ENCODE results near the gene SPTLC1. TPM values are rescaled to one million over a fixed set of nuclear protein-coding genes. Genes with fewer than 3 reads are reported as not detected.

The SPTLC1 gene
- total and polyA plus RNA-seq, 2 of the 13 experiments (the other 11 are each of a cell fraction or from before 2014, with no cell fraction given), result 56.2 to 72.5 TPM

DNA sequence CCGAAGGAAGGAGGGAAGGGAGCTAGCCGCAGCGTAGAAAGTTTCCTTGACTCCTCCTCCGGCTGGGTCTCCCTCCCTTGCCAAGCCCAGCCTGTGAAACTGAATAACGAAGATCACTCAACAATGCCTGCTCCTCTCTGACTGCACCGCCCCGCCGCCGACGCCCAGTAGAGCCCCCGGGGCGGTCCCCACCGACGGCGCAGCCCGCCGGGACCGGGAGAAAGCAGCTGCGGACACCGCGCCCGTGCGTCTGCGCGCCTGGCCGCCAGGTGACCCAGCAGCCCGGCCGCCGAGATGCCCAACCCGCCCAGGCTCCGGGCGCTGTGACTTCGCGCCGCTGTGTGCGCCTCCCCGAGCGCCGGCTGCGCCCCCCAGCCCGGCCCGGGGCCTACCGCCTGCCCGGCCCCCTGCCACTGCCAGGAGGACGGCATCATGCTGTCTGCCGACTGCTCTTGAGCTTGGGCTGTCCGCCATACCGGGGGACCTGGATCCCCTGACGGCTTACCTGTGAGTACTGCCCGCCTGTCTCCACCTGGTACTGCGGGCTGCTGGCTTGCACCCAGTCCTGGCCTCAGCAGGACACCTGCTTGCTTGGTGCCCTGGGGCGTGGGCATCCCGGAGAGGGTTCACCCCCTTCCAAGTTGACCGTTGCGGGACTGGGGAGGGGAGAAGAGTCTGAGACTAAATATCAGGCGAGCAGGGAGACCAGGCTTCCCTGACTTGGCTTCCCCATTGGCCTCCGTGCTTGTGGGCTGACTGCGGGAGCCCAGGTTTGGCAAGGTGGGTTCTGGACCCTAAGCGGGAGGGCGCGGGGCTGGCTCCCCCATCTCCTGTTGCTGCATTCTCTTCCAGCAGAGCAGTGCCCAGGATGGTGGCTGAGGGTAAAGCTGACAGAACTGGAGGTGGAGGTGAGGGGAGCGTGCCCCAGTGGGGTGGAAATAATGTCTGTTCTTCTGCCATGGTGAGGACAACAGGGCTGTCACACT, 26.2 kb upstream of the SPTLC1 start:
- Histone ChIP-seq H3K4me1 (ENCODE audit: insufficient read depth, low read length) (peaks cover 48% of the 10 kb centered on the region), H3K27ac (ENCODE audit: extremely low read length, insufficient read depth, low read length) (no peak overlapping the region), H3K27me3 (ENCODE audit: control insufficient read depth in 1 of 2, insufficient read depth in 2 of 2, low read length in 2 of 2) (peaks cover 0 to 22% of the 10 kb centered on the region in 2 experiments; a peak in 4 of 5 replicates), H3K36me3 (replicated peaks in 1 of 2; ENCODE audit: control insufficient read depth in 1 of 2, insufficient read depth in 2 of 2, low read length in 2 of 2) (no peaks in the 10 kb centered on the region), H3K79me2 (ENCODE audit: insufficient read depth, low read length) (no peaks in the 10 kb centered on the region), H3K9me3 (ENCODE audit: low read length) (no peaks in the 10 kb centered on the region), H3K4me3 (replicated peaks in 1 of 3; ENCODE audit: insufficient read depth in 1 of 3, low read depth in 2 of 3, low read length in 3 of 3) (peak overlapping the region; percentile 5 to 54 (median 47); a peak in 4 of 6 replicates), H4K20me1 (ENCODE audit: insufficient read depth, low read length) (no peaks in the 10 kb centered on the region), H3K4me2 (ENCODE audit: low read depth, low read length) (peak overlapping the region; percentile 92), H2AFZ (ENCODE audit: low read length) (no peak overlapping the region), H3K9ac (ENCODE audit: insufficient read depth, low read depth, low read length) (no peak overlapping the region)
- in situ Hi-C loops (cut with HindIII; ENCODE audit: extremely low pct_ligation_motif_present, low pct_unique_long_range_greater_than_20kb), result loop anchor here (10.0 to 25.0 kb wide), 2 partner anchors 103 to 296 kb away; no protein-coding TSS in a partner anchor
- no peak for FAIRE-seq
- peak; percentile 35 for ATAC-seq
- no TSS peak for BruUV-seq (replicated peaks)
- no peak for DNase-seq (ENCODE audit: low spot score)
- ChIA-PET CTCF (ENCODE audit: low intra/inter-chr PET ratio, low total read pairs) (no interaction called here), POLR2A (interaction anchor here (1.4 kb wide), 1 partner anchor 56 kb away, joined by 3 read pairs; no protein-coding TSS in a partner anchor)
- intact Hi-C loops (cut with micrococcal nuclease; ENCODE audit: unreplicated experiment), result no loop called here
- 0 out of 2 replicates have a peak, but pooled peaks have one; percentile 26 for TF ChIP-seq ZNF766 (CRISPR knock-in tag; IDR thresholded peaks at IDR 0.05; ENCODE audit: borderline replicate concordance)
- TF ChIP-seq RBAK (CRISPR knock-in tag; IDR thresholded peaks at IDR 0.05), result no peak
- TF ChIP-seq XBP1 (CRISPR knock-in tag; IDR thresholded peaks at IDR 0.05), result no peak
- no peak for TF ChIP-seq EZH2 (conservative IDR thresholded peaks at IDR 0.05; ENCODE audit: low read depth, low read length)
- peak; percentile 96 for TF ChIP-seq ZNF777 (CRISPR knock-in tag; IDR thresholded peaks at IDR 0.05)
- TF ChIP-seq, protein P1, sequence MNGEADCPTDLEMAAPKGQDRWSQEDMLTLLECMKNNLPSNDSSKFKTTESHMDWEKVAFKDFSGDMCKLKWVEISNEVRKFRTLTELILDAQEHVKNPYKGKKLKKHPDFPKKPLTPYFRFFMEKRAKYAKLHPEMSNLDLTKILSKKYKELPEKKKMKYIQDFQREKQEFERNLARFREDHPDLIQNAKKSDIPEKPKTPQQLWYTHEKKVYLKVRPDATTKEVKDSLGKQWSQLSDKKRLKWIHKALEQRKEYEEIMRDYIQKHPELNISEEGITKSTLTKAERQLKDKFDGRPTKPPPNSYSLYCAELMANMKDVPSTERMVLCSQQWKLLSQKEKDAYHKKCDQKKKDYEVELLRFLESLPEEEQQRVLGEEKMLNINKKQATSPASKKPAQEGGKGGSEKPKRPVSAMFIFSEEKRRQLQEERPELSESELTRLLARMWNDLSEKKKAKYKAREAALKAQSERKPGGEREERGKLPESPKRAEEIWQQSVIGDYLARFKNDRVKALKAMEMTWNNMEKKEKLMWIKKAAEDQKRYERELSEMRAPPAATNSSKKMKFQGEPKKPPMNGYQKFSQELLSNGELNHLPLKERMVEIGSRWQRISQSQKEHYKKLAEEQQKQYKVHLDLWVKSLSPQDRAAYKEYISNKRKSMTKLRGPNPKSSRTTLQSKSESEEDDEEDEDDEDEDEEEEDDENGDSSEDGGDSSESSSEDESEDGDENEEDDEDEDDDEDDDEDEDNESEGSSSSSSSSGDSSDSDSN (CRISPR knock-in tag; IDR thresholded peaks at IDR 0.05), result peak; percentile 53; the same call in 1 of the 2 replicates
- TF ChIP-seq MXD1 (CRISPR knock-in tag; IDR thresholded peaks at IDR 0.05), result peak; percentile 26; the same call in 1 of the 2 replicates
- TF ChIP-seq, protein P2, sequence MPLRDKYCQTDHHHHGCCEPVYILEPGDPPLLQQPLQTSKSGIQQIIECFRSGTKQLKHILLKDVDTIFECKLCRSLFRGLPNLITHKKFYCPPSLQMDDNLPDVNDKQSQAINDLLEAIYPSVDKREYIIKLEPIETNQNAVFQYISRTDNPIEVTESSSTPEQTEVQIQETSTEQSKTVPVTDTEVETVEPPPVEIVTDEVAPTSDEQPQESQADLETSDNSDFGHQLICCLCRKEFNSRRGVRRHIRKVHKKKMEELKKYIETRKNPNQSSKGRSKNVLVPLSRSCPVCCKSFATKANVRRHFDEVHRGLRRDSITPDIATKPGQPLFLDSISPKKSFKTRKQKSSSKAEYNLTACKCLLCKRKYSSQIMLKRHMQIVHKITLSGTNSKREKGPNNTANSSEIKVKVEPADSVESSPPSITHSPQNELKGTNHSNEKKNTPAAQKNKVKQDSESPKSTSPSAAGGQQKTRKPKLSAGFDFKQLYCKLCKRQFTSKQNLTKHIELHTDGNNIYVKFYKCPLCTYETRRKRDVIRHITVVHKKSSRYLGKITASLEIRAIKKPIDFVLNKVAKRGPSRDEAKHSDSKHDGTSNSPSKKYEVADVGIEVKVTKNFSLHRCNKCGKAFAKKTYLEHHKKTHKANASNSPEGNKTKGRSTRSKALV (CRISPR knock-in tag; IDR thresholded peaks at IDR 0.05), result peak; percentile 81; the same call in 1 of the 2 replicates
- TF ChIP-seq ZNF30 (CRISPR knock-in tag; IDR thresholded peaks at IDR 0.05), result 0 out of 2 replicates have a peak, but pooled peaks have one; percentile 35
- WGBS (ENCODE audit: low lambda C conversion rate), result 23% methylated on average over 6 of the region's 62 CpGs
